ENCODE results near the gene SMIM36.
"Not testable (repeated sequence)": the region's sequence is repeated elsewhere in the genome, so short reads cannot be mapped to it uniquely, and the experiment has no call there.

SMIM36 gene

DNA sequence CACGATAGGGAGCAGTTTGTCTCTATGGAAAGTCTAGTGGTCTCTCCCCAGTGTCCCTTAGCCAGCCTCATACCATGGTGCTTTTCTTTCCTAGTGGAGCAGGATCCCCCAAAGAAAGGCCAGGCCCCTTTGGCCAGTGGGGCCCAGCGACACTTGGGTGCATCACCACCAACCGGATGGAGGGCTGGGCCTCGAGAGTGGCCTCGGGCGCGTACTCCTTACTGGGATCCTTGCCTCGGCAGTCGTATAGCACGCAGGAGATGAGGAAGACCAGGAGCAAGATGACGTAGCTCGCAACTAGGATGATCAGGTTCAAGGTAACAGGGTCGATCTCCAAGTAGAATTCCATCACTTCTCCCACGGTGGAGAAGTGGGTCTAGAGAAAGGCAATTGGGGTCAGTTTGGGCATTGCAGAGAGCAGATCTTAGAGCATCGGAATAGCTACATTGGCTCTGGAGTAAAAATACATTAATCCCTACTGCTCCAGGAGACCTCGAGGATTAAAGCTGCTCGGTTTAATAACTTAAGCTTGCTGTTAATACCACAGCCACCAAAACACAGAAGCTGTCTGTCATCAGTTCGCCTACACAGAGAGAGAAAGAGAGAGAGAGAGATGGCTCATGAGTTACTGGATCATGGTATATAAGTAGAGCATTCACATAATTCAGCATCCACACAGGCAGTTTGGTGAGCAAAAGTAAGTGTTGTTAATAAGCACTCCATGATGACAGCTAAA is at the start of gene SMIM36:
Gene SMIM36 (minus strand): TSS at position 467 of the 736 bp plus-strand sequence.
- no peak for DNase-seq (ENCODE audit: low read depth)

DNA sequence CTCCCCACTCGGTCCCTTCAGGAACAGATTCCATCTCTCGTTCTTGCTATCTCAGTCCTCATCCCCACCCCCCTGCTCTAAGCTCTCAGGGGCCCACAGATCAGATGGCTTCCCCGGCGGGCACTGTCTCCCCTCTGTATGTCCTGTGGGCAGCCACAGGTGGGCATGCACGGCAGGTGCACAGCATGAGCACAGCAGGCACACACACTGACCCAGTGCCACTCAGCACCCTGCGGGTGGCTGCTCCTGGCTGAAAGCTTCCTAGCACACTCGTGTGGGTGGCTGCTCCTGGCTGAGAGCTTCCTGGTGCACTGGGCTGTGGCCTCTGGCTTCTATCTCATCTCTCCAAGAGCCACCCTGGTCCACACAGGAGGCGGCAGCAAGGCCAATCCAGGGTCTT is 44.5 kb upstream of the SMIM36 start:
- DNase-seq (ENCODE audit: low read depth), result no peak

DNA sequence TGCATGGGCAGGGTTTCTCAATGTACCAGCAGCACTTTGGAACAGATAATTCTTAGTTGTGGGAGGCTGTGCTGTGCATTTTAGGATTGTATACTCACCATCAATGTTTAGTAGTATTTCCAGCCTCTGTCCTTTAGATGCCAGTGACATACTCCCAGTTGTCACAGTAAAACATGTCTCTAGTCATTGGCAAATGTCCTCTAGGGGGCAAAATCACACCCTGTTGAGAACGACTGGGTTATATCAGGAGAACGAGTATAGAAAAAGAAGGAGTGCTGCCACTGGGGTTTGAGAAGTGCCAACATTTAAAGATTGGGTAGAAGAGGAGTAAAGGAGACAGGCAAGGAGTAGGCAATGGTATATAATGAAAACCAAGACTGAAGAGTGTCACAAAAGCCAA is 37.9 kb upstream of the SMIM36 start:
- no peak for DNase-seq (ENCODE audit: low read depth)

DNA sequence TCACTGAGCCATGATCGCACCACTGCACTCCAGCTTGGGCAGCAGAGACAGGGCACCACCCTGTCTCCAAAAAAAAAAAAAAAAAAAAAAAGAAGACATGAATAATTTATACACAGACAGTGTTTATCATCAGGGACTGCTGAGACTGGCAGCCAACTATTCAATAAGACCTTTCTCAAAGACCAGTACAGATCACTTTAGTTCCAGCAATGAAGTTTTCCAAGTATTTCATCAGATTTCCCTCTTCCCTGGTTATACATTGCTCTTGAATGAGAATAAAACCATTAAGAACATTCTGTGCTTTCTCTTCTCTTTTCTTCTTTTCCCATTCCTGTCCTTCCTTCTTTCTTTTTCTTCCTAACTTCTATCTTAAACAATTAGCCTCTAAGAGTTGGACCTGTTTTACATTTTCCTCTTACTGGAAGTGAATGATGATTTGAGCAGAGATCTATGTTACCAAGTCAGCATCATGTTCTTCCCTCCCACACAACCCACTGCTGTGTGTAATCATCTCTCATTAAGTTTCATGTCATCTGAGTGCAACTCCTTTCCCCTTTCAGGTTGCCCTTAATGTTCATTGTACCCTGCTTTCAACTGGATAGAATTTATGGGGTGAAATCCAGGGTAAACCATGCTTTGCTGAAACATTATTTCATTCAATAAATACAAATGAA is 35.9 kb upstream of the SMIM36 start:
- no peak for DNase-seq (ENCODE audit: low read depth)

DNA sequence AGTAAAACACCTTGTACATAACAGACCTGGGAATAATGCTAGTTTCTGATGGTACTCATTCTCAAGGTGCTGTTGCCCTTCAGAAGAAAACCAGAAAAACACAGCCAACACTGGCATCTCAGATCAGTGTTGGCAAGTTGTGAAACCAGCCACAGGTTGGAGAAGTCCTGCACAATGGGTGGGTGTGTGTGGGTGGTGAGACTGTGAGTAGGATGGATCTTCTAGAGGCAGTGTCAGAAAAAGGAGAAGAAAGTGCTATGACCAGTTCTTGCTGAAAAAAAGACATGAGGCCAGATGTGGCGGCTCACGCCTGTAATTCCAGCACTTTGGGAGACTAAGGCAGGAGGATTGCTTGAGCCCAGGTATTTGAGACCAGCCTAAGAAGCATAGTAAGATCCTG is 35.2 kb upstream of the SMIM36 start:
- no peak for DNase-seq (ENCODE audit: low read depth)

DNA sequence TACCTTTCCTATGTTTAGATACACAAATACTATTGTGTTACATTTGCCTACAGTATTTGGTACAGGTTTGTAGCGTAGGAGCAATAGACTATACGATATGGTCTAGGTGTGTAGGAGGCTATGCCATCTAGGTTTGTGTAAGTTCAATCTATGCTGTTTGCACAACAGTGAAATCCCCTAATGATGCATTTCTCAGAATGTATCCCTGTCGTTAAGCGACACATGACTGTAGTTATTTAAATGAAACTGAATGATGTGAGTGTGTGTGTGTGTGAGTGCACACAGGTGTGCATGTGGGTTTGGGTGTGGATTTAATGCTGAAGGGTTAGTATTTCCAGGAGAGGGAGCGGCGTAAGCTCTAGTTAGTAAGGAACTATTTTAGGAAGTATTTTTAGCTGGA is 34.6 kb upstream of the SMIM36 start:
- no peak for DNase-seq (ENCODE audit: low read depth)

DNA sequence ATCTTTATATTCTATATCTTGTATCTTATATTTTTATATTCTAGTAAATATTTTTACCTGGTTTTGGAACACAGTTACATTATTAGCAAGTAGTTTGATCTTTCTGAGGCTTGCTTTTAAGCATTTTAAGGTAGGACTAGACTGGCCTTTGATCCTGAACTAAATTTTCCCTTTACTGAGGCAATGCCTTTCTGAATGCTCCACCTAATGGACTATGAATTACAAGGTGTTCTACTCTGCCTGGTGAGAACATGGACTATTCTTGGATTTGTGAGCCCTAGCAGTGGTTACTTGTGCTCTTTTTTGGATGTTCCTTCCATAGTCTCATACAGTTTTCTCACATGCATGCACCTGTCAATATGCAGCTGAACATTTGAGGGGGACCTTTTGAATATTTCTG is 32.5 kb upstream of the SMIM36 start:
- DNase-seq (ENCODE audit: low read depth), result no peak

DNA sequence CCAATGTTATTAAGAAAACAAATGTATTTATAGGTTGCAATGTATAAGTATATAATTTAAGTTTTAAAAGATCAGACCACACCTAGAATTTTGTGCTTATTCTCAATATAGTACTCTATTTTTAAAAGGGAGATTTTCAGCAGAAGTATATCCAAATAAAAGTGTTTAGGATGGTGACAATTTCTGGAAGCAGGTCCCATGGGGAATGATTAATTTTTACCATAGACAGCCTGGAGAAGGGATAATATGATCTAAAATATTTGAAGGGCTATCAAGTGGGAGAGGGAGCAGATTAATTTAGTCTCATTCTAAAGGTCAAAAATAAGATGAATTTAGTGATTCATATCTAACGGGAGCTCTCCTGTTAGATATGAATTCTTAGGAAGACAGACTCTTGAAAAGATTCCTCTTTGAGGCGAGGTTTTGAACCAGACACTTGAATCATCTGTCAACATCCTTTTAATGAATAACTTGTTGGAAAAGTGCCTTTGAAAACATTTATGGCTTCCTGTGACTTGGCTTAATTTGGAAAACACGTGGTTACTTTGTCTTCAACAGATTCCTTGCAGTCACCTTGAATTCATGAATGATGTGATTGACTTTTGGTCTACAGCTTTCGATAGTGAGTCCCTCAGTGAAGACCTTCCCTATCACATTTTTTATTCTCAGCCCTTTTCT is 29.3 kb upstream of the SMIM36 start:
- DNase-seq (ENCODE audit: low read depth), result peak; percentile 61

DNA sequence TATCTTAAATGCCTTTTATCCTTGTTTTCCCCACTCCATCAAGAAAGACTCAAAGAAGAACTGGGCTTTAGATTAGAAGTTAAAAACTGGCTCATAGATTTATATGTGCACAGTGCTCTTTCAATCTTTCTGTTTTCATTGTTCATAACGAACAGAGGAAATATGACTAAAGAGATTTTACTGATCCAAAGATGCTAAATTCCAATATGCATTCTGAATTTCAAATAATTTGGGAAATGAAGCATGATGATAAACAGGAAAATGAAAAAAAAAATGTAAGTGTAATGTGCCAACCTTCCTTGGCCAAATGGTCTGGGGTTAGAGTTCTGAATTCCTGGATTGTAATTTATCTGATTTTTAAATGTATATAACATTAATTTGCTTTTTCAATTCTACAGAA is 25.0 kb upstream of the SMIM36 start:
- DNase-seq (ENCODE audit: low read depth), result no peak

DNA sequence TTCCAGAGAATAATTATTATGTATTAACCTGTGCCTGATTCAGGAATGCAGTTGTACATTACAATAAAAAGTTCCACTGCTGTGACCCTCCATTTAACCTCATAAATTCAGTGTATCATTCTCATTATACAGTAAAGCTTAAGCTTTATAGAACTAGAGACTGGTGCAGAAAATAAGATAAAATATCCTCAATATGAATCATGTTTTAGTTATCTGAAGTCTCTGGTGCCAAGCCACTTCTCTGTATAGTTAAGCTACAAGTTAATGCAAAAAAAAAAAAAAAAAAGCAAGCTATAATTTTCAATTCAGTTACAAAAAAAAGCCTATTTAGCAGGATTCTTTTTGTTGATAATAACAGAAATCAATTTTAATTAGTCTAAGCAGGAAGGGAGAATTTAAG is 22.4 kb upstream of the SMIM36 start:
- DNase-seq (ENCODE audit: low read depth), result peak; percentile 6

DNA sequence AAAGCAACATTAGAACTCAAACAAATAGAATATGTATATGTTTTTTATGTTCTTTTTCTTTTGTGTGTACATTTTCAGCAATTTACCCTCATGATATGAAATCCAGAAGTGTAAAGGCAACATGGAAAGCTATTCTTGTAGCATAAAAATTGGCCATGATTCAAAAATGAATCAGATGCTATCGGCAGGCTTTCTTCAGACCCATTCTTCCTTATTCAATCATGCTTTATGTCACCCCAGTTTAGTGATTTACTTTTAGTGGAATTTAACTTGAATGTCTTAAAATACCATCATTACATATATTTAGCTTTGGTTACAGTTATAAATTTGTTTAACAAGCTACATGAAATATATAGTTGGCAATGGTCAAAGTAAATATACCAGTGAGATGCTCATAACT is 21.4 kb upstream of the SMIM36 start:
- no peak for DNase-seq (ENCODE audit: low read depth)

DNA sequence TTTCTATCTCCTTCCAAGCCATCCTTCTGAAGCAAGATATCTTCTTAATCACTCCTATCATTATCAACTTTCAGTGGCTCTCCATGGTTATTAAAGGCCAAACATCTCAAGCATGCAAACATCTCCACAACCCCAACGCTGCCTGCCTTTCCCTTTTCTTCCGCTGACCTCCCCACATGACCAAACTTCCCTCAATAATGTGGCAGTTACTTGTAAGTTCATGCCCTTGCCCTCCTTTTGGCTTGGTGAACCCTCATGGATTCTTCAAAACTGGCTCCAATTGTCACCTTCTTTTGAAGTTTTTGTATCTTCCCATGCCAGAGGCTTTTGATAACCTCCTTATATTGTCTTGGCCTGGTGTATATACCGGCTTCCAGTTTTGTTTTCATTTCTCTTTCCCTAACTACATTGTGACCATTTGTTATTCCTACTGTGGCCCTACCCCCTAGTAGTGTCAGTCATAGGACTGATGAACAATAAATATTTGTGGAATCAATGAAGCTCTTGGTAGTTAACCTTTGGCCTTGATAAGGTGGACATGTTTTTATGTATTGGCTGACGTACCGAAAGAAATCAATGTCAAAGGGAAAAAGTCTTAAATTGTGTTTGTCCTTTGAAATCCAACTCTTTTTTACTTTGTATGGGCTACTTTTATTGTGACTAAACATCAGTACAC is 19.9 kb upstream of the SMIM36 start:
- no peak for DNase-seq (ENCODE audit: low read depth)

DNA sequence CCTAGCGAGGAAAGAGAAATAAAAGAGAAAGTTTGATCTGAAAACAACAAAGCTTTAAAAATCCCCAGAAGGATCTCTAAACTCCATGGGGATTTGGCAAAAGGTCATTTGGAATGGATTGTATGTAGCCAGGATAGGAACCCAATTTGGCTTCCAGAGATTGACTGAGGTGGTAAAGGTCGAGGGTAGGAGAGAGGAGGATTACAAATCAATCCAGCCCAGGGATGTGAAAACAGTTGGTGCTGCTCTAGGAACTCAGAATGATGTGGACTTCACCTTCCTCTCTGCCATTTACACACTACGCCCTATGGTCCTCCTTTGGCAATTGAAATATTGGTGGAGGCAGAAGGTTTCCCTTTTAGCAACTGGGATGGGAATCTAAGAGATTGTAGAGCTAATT is 18.8 kb upstream of the SMIM36 start:
- no peak for DNase-seq (ENCODE audit: low read depth)

DNA sequence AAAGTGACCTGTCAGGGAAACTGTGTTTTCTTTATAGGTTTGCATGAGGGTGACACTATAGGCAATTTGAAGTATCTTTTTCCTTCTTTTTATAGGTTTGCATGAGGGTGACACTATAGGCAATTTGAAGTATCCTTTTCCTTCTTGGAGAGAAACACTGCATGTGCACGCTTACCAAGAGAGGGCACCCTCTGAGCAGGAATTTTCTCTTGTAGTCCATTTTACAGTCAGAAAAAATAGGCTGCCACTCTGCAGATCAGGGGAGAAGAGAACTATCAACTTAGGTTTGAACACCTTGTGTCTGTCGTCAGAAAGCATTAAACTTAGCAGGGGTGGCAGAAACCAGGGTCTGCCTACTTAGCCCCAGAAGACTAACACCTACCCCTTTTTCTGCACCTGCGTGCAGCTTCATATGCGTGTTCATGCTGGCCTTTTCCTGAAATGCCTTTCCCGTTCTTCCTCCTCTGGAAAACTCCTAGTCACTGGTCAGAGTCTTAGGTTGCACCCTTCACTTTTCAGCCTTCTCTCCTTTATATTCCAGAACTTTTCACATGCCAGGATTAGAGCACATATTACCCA is 16.4 kb upstream of the SMIM36 start:
- peak; percentile 57 for DNase-seq (ENCODE audit: low read depth)

DNA sequence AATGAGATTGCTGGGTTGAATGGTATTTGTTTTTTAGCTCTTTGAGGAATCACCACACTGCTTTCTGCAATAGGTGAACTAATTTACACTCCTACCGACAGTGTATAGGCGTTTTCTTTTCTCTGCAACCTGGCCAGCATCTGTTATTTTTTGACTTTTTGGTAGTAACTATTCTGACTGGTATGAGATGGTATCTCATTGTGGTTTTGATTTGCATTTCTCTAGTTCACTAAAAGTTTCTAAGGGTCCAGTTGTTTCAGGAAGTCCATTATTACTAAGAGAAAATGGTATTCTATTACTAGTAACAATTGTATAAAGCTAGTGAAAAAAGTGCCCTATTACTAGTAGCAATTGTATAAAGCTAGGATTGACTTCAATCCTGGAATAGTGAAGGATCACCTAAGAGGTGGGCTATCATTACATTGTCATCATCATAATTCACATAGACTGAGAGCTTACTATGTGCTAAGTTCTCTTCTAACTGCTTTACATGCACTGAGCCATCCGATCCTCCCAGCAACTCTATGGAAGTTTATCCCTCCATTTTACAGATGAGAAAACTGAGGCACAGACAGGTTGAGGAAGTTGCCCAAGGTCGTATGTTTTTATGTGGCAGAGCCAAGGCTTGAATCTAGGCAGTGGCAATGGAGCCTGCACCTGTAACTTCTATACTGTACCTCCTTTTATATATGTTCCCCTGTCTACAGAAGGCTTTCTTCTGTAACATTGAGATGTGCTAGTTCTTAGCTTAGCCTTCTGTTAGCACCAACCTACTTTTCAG is 13.4 kb upstream of the SMIM36 start:
- DNase-seq (ENCODE audit: low read depth), result no peak

DNA sequence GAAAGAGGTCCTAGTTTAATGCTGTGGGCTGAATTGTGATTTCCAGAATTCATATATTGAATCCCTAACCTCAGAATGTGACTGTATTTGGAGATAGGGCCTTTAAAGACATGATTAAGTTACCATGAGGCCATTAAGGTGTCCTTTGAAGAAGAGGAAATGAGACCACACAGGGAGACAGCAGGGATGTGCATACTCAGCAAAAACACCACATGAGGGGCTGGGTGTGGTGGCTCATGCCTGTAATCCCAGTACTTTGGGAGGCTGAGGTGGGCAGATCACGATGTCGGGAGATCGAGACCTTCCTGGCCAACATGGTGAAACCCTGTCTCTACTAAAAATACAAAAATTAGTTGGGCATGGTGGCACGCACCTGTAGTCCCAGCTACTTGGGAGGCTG is 11.8 kb upstream of the SMIM36 start:
- DNase-seq (ENCODE audit: low read depth), result not testable (repeated sequence)

DNA sequence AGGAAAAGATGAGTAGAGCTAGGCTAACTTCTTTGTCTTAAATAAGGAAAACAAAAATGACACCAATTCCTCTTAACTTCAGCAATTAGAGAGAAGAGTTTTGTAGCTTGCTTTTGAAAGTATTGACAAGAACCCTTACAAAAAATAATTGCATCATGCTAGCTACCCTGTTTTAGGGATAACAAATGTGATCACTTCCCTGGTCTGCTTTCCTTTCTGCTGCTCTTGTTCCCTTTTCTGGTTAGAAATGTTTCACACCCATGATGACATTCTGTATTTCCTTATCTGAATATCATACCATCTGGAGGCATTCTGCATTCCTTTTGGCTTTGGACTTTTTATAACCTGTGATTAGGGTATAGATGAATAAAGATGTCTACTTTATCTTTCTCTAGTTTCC is 9.9 kb upstream of the SMIM36 start:
- no peak for DNase-seq (ENCODE audit: low read depth)

DNA sequence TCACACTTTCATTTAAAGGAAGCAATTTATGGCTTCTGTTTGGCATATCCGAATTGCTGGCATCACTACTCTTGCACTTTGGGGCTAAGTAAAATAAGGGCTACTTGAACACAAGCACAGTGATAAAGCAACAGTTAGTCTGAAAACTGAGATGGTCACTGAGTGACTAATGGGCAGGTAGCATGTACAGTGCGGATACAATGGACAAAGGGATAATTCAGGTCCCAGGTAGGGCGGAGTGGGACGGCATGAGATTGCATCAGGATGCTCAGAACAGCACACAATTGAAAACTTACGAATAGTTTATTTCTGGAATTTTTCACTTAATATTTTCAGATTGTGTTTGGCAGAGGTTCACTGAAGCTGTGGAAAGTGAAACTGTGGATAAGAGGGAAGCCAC is 9.2 kb upstream of the SMIM36 start:
- DNase-seq (ENCODE audit: low read depth), result no peak

DNA sequence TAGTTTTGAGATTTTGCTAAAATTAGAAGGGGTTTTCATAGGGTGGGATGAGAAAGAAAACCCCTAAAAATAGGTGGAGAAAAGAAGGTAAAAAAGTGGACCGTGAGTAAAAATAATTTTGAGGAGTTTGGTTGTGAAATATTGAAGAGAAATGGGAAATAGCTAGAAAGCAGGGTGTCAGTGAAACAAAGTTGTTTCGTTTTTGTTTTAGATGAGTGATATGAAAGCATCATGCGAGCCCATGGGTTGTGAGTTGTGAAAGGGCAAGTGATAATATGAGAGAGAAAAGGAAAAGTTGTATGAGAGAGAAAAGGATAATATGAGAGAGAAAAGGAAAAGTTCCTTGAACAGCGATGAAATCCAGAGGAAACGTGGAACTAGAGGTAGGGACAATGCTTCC is 7.3 kb upstream of the SMIM36 start:
- no peak for DNase-seq (ENCODE audit: low read depth)

DNA sequence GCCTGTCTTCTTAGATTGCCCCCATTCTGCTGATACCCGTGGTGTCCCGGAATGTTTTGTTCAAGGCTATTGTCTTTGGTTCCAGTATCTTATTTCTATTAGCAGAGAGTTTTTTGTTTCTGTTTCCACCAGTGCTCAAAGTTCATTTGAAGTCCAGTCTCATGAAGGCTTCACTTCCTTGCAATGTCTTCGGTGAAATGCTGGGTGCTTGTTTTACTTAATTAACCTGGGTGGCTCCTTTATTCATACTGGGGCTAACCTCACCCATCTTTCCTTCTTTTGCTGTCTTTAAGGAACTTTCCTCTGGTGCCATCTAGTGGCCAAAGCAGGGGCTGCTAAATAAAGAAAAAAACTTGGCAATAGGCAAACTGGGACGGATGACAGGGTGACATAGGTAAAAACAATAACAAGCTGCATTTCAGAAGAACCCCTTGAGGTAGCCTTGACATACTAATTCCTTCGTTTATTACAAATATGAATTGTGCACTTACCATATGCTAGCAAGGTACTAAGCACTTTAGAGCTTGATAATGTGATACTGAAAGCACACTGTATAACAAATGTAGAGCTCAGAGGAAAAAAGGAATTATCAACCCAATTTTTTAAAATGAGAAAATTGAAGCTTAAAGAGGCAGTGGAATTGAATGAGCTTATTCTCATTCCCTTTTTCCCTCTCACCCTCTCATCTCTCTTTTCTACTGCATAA is 2.8 kb upstream of the SMIM36 start:
- DNase-seq (ENCODE audit: low read depth), result peak; percentile 50

DNA sequence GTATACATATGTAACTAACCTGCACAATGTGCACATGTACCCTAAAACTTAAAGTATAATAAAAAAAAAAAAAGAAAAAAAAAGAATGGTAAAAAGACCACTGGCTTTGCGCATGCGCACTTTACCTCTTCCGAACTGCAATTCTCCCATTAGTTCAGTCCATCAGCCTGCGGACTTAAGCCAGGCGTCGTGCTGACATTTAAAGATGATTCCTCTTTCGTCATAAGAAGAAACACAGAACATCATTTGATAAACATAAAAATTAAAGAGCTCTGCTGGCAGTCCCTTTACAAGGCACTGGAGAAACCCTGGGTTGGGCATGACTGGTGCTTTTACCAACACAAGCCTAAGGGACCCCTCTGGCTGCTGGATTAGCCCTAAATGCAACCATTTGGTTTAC is 3.6 kb downstream of the SMIM36 start:
- not testable (repeated sequence) for DNase-seq (ENCODE audit: low read depth)
